HepG2 (cell line): ENCODE data around the gene GTPBP6. TPM values are rescaled to one million over a fixed set of nuclear protein-coding genes. Genes with fewer than 3 reads are reported as not detected.
A peak's percentile ranks its signal among the peaks of the same experiment; 100 is the strongest.

Experiments
- FOXC1 ChIP-seq: sonication (generic); formaldehyde crosslinking; IDR thresholded peaks from 2 replicates; pipeline ENCODE4 v1.8.0; 2022; ENCODE audit warnings: mild to moderate bottlenecking, missing genetic modification reagents, borderline replicate concordance
- GFI1 ChIP-seq: sonication (generic); formaldehyde crosslinking; IDR thresholded peaks from 2 replicates; pipeline ENCODE4 v1.5.0; 2020; ENCODE audit warnings: missing genetic modification reagents, mild to moderate bottlenecking, borderline replicate concordance
- MXD4 ChIP-seq: IDR thresholded peaks from 2 replicates; pipeline ENCODE4 v1.6.1; 2016; ENCODE audit warnings: mild to moderate bottlenecking, missing biosample characterization, missing genetic modification reagents
- SALL1 ChIP-seq: sonication (generic); formaldehyde crosslinking; IDR thresholded peaks from 2 replicates; pipeline ENCODE4 v1.8.0; 2022; ENCODE audit warnings: mild to moderate bottlenecking, missing genetic modification reagents
- SMYD3 ChIP-seq: sonication (generic); formaldehyde crosslinking; IDR thresholded peaks from 2 replicates; pipeline ENCODE4 v1.8.1; 2023; ENCODE audit warnings: mild to moderate bottlenecking, missing genetic modification reagents
- TEAD2 ChIP-seq: sonication (generic); formaldehyde crosslinking; IDR thresholded peaks from 2 replicates; pipeline ENCODE4 v1.9.0; 2021; ENCODE audit warnings: missing genetic modification reagents
- THAP11 ChIP-seq: IDR thresholded peaks from 2 replicates; pipeline ENCODE4 v1.6.1; 2016; ENCODE audit warnings: missing biosample characterization, missing genetic modification reagents
- TSC22D2 ChIP-seq: sonication (generic); formaldehyde crosslinking; IDR thresholded peaks from 2 replicates; pipeline ENCODE4 v1.5.1; 2020; ENCODE audit warnings: missing genetic modification reagents, mild to moderate bottlenecking, borderline replicate concordance
- ZFP62 ChIP-seq: sonication (generic); formaldehyde crosslinking; IDR thresholded peaks from 2 replicates; pipeline ENCODE4 v1.4.0; 2020; ENCODE audit warnings: missing genetic modification reagents
- ZNF17 ChIP-seq: sonication (generic); formaldehyde crosslinking; IDR thresholded peaks from 2 replicates; pipeline ENCODE4 v1.5.0; 2020; ENCODE audit warnings: mild to moderate bottlenecking, missing genetic modification reagents
- ZNF232 ChIP-seq: sonication (generic); formaldehyde crosslinking; IDR thresholded peaks from 2 replicates; pipeline ENCODE4 v1.4.0; 2020; ENCODE audit warnings: missing genetic modification reagents, borderline replicate concordance
- ZNF263 ChIP-seq: sonication (generic); formaldehyde crosslinking; IDR thresholded peaks from 2 replicates; pipeline ENCODE4 v1.4.0; 2020; ENCODE audit warnings: missing genetic modification reagents
- ZNF274 ChIP-seq: sonication (generic); formaldehyde crosslinking; IDR thresholded peaks from 2 replicates; pipeline ENCODE4 v1.5.1; 2020; ENCODE audit warnings: mild to moderate bottlenecking, missing genetic modification reagents
- ZNF788 ChIP-seq: sonication (generic); formaldehyde crosslinking; IDR thresholded peaks from 2 replicates; pipeline ENCODE4 v1.5.0; 2020; ENCODE audit warnings: mild to moderate bottlenecking, missing genetic modification reagents, borderline replicate concordance
- polyA plus RNA-seq, 8 experiments: library from polyadenylated mRNA; depleted of rRNA in 3 of 8; stranded (reverse) in 7 of 8; unstranded in 1 of 8; fragments of >200 nt; fragmentation: Illumina TruSeq in 4 of 8; extraction: Trizol in 4 of 8; gene quantifications; 2 replicates each; pipeline versions ENCODE4 v1.2.1 to v1.2.3, GENCODE V29; 2011 to 2016; ENCODE audit warnings: low read depth in 4 of 8, missing spikeins in 1 of 8, mixed read lengths in 1 of 8; ENCODE audit not compliant: insufficient read depth in 1 of 8
- total RNA-seq, 5 experiments: library from RNA; depleted of rRNA; stranded (reverse); fragments of >200 nt; fragmentation: Illumina TruSeq; extraction: Trizol; gene quantifications; 2 replicates each; pipeline ENCODE4 v1.2.3, GENCODE V29; 2016; ENCODE audit warnings: low read depth in 1 of 5
- TF ChIP-seq, protein P1 (sequence below): sonication (generic); formaldehyde crosslinking; IDR thresholded peaks from 2 replicates; pipeline ENCODE4 v1.4.0; 2020; ENCODE audit warnings: missing genetic modification reagents
- TF ChIP-seq, protein P2 (sequence below): sonication (generic); formaldehyde crosslinking; IDR thresholded peaks from 2 replicates; pipeline ENCODE4 v1.5.1; 2020; ENCODE audit warnings: mild to moderate bottlenecking, missing genetic modification reagents, borderline replicate concordance
- TF ChIP-seq, protein P3 (sequence below): sonication (generic); formaldehyde crosslinking; IDR thresholded peaks from 2 replicates; pipeline ENCODE4 v1.4.0; 2020; ENCODE audit warnings: missing genetic modification reagents, borderline replicate concordance
- TF ChIP-seq, protein P4 (sequence below): sonication (generic); formaldehyde crosslinking; conservative IDR thresholded peaks from 2 replicates; pipeline ENCODE4 v1.8.0; 2022; ENCODE audit warnings: mild to moderate bottlenecking, moderate library complexity, missing genetic modification reagents

GTPBP6 gene
- total and polyA plus RNA-seq, 2 of the 13 experiments (the other 11 are each of a cell fraction or from before 2014, with no cell fraction given), result 20.2 to 39.6 TPM

DNA sequence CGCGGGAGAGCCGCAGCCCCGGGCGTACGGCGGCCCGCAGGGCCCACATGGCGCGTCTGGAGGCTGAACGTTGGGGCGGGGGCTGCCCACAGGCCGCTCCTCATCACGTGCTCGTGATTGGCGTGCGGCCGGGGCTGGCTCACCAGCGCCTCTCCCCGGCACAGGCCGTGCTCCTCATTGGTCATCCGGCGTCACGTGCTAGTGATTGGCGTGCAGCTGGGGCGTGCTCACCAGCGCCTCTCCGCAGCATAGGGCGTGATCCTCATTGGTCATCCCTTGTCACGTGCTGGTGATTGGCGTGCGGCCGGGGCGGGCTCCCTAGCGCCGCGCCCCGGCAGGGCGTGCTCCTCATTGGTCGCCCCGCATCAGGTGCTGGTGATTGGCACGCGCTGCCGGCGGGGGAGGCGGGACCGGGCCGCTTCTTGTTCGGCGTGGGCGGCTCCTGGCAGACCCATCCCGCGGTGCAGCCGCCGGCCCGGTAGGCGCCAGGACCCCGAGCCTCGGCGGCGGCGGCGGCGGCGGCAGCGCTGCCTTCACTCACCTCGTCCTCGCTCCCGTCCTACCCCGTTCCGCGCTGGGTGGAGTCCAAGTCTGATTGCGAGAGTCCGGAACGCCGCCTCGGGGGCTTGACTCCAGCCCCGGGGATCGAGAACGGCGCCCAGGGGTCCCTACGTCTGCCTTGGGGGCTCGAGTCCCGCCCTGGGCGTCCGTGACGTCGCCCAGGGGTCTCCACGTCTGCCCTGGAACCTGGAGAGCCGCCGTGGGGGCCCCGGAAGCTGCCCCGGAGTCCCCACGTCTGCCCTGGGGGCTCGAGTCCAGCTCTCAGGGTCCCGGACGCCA, at the start of gene GTPBP6 (continued):
- TF ChIP-seq, protein P1, sequence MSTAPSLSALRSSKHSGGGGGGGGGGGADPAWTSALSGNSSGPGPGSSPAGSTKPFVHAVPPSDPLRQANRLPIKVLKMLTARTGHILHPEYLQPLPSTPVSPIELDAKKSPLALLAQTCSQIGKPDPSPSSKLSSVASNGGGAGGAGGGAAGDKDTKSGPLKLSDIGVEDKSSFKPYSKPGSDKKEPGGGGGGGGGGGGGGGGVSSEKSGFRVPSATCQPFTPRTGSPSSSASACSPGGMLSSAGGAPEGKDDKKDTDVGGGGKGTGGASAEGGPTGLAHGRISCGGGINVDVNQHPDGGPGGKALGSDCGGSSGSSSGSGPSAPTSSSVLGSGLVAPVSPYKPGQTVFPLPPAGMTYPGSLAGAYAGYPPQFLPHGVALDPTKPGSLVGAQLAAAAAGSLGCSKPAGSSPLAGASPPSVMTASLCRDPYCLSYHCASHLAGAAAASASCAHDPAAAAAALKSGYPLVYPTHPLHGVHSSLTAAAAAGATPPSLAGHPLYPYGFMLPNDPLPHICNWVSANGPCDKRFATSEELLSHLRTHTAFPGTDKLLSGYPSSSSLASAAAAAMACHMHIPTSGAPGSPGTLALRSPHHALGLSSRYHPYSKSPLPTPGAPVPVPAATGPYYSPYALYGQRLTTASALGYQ (CRISPR knock-in tag), result 0 out of 2 replicates have a peak, but pooled peaks have one; percentile 49
- TF ChIP-seq, protein P2, sequence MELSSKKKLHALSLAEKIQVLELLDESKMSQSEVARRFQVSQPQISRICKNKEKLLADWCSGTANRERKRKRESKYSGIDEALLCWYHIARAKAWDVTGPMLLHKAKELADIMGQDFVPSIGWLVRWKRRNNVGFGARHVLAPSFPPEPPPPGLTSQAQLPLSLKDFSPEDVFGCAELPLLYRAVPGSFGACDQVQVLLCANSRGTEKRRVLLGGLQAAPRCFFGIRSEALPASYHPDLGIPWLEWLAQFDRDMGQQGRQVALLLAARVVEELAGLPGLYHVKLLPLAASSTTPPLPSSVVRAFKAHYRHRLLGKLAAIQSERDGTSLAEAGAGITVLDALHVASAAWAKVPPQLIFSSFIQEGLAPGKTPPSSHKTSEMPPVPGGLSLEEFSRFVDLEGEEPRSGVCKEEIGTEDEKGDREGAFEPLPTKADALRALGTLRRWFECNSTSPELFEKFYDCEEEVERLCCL (CRISPR knock-in tag), result no peak
- peak; percentile 13; the same call in 1 of the 2 replicates for TF ChIP-seq ZNF263 (CRISPR knock-in tag)
- TF ChIP-seq SMYD3 (CRISPR knock-in tag), result 0 out of 2 replicates have a peak, but pooled peaks have one; percentile 51
- peak; percentile 59 for TF ChIP-seq THAP11 (CRISPR knock-in tag)
- TF ChIP-seq TSC22D2, result 0 out of 2 replicates have a peak, but pooled peaks have one; percentile 21
- TF ChIP-seq, protein P3, sequence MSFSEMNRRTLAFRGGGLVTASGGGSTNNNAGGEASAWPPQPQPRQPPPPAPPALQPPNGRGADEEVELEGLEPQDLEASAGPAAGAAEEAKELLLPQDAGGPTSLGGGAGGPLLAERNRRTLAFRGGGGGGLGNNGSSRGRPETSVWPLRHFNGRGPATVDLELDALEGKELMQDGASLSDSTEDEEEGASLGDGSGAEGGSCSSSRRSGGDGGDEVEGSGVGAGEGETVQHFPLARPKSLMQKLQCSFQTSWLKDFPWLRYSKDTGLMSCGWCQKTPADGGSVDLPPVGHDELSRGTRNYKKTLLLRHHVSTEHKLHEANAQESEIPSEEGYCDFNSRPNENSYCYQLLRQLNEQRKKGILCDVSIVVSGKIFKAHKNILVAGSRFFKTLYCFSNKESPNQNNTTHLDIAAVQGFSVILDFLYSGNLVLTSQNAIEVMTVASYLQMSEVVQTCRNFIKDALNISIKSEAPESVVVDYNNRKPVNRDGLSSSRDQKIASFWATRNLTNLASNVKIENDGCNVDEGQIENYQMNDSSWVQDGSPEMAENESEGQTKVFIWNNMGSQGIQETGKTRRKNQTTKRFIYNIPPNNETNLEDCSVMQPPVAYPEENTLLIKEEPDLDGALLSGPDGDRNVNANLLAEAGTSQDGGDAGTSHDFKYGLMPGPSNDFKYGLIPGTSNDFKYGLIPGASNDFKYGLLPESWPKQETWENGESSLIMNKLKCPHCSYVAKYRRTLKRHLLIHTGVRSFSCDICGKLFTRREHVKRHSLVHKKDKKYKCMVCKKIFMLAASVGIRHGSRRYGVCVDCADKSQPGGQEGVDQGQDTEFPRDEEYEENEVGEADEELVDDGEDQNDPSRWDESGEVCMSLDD, result 0 out of 2 replicates have a peak, but pooled peaks have one; percentile 8
- no peak for TF ChIP-seq ZFP62 (CRISPR knock-in tag)
- TF ChIP-seq SALL1 (CRISPR knock-in tag), result peak; percentile 46
- TF ChIP-seq GFI1 (CRISPR knock-in tag), result no peak; the same call in 1 of the 2 replicates
- TF ChIP-seq FOXC1 (CRISPR knock-in tag), result peak; percentile 52; the same call in 1 of the 2 replicates
- peak; percentile 47; the same call in 1 of the 2 replicates for TF ChIP-seq ZNF788 (CRISPR knock-in tag)
- TF ChIP-seq MXD4 (CRISPR knock-in tag), result 0 out of 2 replicates have a peak, but pooled peaks have one; percentile 29
- 0 out of 2 replicates have a peak, but pooled peaks have one; percentile 4 for TF ChIP-seq ZNF232 (CRISPR knock-in tag)
- TF ChIP-seq, protein P4, sequence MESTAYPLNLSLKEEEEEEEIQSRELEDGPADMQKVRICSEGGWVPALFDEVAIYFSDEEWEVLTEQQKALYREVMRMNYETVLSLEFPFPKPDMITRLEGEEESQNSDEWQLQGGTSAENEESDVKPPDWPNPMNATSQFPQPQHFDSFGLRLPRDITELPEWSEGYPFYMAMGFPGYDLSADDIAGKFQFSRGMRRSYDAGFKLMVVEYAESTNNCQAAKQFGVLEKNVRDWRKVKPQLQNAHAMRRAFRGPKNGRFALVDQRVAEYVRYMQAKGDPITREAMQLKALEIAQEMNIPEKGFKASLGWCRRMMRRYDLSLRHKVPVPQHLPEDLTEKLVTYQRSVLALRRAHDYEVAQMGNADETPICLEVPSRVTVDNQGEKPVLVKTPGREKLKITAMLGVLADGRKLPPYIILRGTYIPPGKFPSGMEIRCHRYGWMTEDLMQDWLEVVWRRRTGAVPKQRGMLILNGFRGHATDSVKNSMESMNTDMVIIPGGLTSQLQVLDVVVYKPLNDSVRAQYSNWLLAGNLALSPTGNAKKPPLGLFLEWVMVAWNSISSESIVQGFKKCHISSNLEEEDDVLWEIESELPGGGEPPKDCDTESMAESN, result peak; percentile 97
- TF ChIP-seq ZNF274 (CRISPR knock-in tag), result peak; percentile 42; the same call in 1 of the 2 replicates
- TF ChIP-seq TEAD2 (CRISPR knock-in tag), result no peak
- TF ChIP-seq ZNF17 (CRISPR knock-in tag), result no peak
